Measurements from ENCODE around the gene KRT76. TPM values are rescaled to one million over a fixed set of nuclear protein-coding genes. Genes with fewer than 3 reads are reported as not detected.

Gene KRT76
- total RNA-seq, 1 experiment from 2014 or later, result not detected

DNA sequence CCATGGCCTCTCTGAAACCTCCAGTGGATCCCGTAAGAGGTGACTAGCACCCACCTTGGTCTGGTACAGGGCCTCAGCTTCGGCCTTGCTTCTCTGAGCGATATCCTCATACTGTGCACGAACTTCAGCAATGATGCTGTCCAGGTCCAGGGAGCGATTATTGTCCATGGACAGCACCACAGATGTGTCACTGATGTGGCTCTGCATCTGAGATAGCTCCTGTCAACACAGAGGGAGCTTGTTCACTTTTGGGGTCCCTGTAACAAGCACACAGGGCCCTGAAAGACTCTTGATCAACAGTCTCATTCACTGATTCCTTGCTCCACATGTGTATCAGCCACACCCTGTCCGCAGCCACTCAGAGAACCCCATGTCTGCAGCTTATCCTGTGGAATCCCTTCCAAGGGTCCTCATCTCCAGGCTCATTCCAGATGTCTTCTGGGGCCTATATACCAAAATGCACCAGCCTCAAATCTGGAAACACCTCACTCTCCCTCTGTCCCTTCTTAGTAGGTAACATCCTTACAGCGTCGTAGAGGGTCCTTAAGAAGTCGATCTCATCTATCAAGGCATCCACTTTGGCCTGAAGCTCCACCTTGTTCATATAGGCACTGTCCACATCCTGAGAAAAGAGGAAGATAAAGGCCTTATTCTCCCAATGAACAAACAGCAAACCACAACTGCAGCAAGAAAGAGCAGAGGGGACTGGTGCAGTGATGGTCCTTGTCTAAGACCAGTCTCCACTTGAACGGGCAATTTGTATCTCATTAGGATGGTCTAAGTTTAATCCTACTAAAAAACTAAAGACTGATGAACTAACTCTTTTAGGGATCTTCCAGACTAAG lies 15.3 kb upstream of the KRT76 start:
- H3K27ac ChIP-seq (ENCODE audit: low read depth, low read length), result no peak overlapping the region
- DNase-seq (ENCODE audit: low read depth, low spot score) (no peak), ATAC-seq (no peak)
- no peaks in the 10 kb centered on the region for H3K79me2 ChIP-seq (ENCODE audit: insufficient read depth, low read length)
- H3K9ac ChIP-seq (ENCODE audit: low read length), result no peak overlapping the region
- RAD21 ChIA-PET (ENCODE audit: low non-redundant PET in 1 of 2, low total read pairs in 2 of 2, uncharacterized antibody in 2 of 2, unreplicated experiment in 2 of 2), result no interaction called here
- no TSS peak for BruUV-seq (replicated peaks)
- no peak overlapping the region for H3K4me3 ChIP-seq (replicated peaks in 1 of 2; ENCODE audit: low read depth in 1 of 2, low read length in 2 of 2)
- no peak overlapping the region for H2AFZ ChIP-seq (ENCODE audit: low read depth, low read length, poor library complexity, severe bottlenecking)
- no peaks in the 10 kb centered on the region for H3K9me2 ChIP-seq (ENCODE audit: insufficient read depth)
- CTCF ChIA-PET, result no interaction called here
- H3K36me3 ChIP-seq (ENCODE audit: control insufficient read depth in 1 of 2, insufficient read depth in 2 of 2, low read length in 2 of 2), result no peaks in the 10 kb centered on the region
- intact Hi-C loops (cut with micrococcal nuclease), result no loop called here
- H3K9me3 ChIP-seq (ENCODE audit: control insufficient read depth in 1 of 2, insufficient read depth in 1 of 2, low read depth in 1 of 2, low read length in 2 of 2), result no peaks in the 10 kb centered on the region
- TF ChIP-seq FOSL1 (IDR thresholded peaks at IDR 0.05; ENCODE audit: low read depth), result no peak
- no peak for TF ChIP-seq ZBTB33 (IDR thresholded peaks at IDR 0.05; ENCODE audit: extremely low read depth, insufficient replicate concordance, low read length)
- no peak for TF ChIP-seq EZH2phosphoT487 (IDR thresholded peaks at IDR 0.05; ENCODE audit: borderline replicate concordance)
- no peak for TF ChIP-seq EZH2 (IDR thresholded peaks at IDR 0.05)
- TF ChIP-seq, protein P1, sequence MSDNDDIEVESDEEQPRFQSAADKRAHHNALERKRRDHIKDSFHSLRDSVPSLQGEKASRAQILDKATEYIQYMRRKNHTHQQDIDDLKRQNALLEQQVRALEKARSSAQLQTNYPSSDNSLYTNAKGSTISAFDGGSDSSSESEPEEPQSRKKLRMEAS (IDR thresholded peaks at IDR 0.05), result no peak
- no peak for TF ChIP-seq CBX3 (IDR thresholded peaks at IDR 0.05; ENCODE audit: low read depth)
- no peak for TF ChIP-seq SP1 (IDR thresholded peaks at IDR 0.05; ENCODE audit: low read depth)
- no peak for TF ChIP-seq EGR1 (IDR thresholded peaks at IDR 0.05; ENCODE audit: low read depth)
- TF ChIP-seq RAD21 (IDR thresholded peaks at IDR 0.05; ENCODE audit: low read depth), result no peak
- TF ChIP-seq, protein P2, sequence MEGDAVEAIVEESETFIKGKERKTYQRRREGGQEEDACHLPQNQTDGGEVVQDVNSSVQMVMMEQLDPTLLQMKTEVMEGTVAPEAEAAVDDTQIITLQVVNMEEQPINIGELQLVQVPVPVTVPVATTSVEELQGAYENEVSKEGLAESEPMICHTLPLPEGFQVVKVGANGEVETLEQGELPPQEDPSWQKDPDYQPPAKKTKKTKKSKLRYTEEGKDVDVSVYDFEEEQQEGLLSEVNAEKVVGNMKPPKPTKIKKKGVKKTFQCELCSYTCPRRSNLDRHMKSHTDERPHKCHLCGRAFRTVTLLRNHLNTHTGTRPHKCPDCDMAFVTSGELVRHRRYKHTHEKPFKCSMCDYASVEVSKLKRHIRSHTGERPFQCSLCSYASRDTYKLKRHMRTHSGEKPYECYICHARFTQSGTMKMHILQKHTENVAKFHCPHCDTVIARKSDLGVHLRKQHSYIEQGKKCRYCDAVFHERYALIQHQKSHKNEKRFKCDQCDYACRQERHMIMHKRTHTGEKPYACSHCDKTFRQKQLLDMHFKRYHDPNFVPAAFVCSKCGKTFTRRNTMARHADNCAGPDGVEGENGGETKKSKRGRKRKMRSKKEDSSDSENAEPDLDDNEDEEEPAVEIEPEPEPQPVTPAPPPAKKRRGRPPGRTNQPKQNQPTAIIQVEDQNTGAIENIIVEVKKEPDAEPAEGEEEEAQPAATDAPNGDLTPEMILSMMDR (IDR thresholded peaks at IDR 0.05 in 2 of 3, conservative IDR thresholded peaks at IDR 0.05 in 1 of 3; ENCODE audit: borderline replicate concordance in 1 of 3, insufficient read depth in 1 of 3, low read depth in 2 of 3, low read length in 2 of 3), result no peak
- no peak for TF ChIP-seq ZFX (IDR thresholded peaks at IDR 0.05)
- no peak for TF ChIP-seq ELF1 (IDR thresholded peaks at IDR 0.05; ENCODE audit: borderline replicate concordance, low read depth)
- no peak for TF ChIP-seq ATF3 (IDR thresholded peaks at IDR 0.05)
- TF ChIP-seq YY1 (IDR thresholded peaks at IDR 0.05; ENCODE audit: extremely low read depth, insufficient replicate concordance, low read depth, low read length), result no peak
- H3K4me1 ChIP-seq (ENCODE audit: control insufficient read depth in 1 of 2, insufficient read depth in 2 of 2, low read length in 2 of 2), result peaks cover 0 to 15% of the 10 kb centered on the region in 2 experiments; a peak in 1 of 4 replicates
- no peaks in the 10 kb centered on the region for H3K27me3 ChIP-seq (ENCODE audit: insufficient read depth, low read length)
- POLR2A ChIA-PET, result no interaction called here
- H4K20me1 ChIP-seq (ENCODE audit: insufficient read depth), result no peaks in the 10 kb centered on the region
- H3K4me2 ChIP-seq (ENCODE audit: low read length), result no peak overlapping the region
